Ascending aorta (tissue), 2 donors: Measurements from ENCODE around the gene KCNQ2. TPM values are rescaled to one million over a fixed set of nuclear protein-coding genes. Genes with fewer than 3 reads are reported as not detected.

ENCODE experiments used
- DNase-seq, 2 donors: peaks; one replicate each; pipeline ENCODE4 v3.0.0-alpha.2; 2019; ENCODE audit warnings: low spot score in 2 of 2
- H3K27ac ChIP-seq, 2 donors: fragments of 200-600 bp; sonication (generic); one replicate each; pipeline ENCODE4 v1.5.1; 2016 to 2017; ENCODE audit warnings: mild to moderate bottlenecking in 1 of 2
- H3K27me3 ChIP-seq: fragments of 200-600 bp; sonication (generic); one replicate; pipeline ENCODE4 v1.5.1; 2017
- H3K36me3 ChIP-seq, 2 donors: fragments of 200-600 bp; sonication (generic); one replicate each; pipeline ENCODE4 v1.5.1; 2016
- H3K4me1 ChIP-seq, 2 donors: fragments of 200-600 bp; sonication (generic); one replicate each; pipeline ENCODE4 v1.5.1; 2016 to 2017; ENCODE audit warnings: mild to moderate bottlenecking in 1 of 2
- H3K4me3 ChIP-seq, 2 donors: fragments of 200-600 bp; sonication (generic); one replicate each; pipeline ENCODE4 v1.5.1; 2016 to 2017; ENCODE audit warnings: mild to moderate bottlenecking in 1 of 2
- H3K9me3 ChIP-seq, 2 donors: fragments of 200-600 bp; sonication (generic); one replicate each; pipeline ENCODE4 v1.5.1; 2016
- CTCF ChIP-seq, 3 experiments: fragments of 200-600 bp in 2 of 3; fragments of 450-650 bp in 1 of 3; sonication (generic) in 2 of 3; IDR thresholded peaks; one replicate each; pipeline ENCODE4 v1.5.1; 2016 to 2019; ENCODE audit warnings: antibody characterized with exemption in 3 of 3, mild to moderate bottlenecking in 1 of 3, moderate library complexity in 1 of 3
- intact Hi-C: fragments of 100-400 bp; cut with DNase I; formaldehyde crosslinking; loops from one replicate; pipeline ENCODE4 v1.15.1; 2023
- total RNA-seq: library from RNA; depleted of rRNA; stranded (reverse); fragments of >200 nt; gene quantifications from one replicate; pipeline ENCODE4 v1.1.0, GENCODE V29; 2016

KCNQ2 gene
- total RNA-seq, 1 donor from 2014 or later: not detected

- Histone ChIP-seq H3K4me3 (no peak overlapping the region), H3K27me3 (no peaks in the 10 kb centered on the region), H3K27ac (no peak overlapping the region), H3K9me3 (no peaks in the 10 kb centered on the region), H3K4me1 (no peaks in the 10 kb centered on the region), H3K36me3 (no peaks in the 10 kb centered on the region)
- intact Hi-C loops: no loop called here
- DNase-seq: no peak
- TF ChIP-seq CTCF (IDR thresholded peaks at IDR 0.05): no peak
Observed at GRCh38 chr20:63463400-63464288, 8.8 kb downstream of the KCNQ2 start.

DNA sequence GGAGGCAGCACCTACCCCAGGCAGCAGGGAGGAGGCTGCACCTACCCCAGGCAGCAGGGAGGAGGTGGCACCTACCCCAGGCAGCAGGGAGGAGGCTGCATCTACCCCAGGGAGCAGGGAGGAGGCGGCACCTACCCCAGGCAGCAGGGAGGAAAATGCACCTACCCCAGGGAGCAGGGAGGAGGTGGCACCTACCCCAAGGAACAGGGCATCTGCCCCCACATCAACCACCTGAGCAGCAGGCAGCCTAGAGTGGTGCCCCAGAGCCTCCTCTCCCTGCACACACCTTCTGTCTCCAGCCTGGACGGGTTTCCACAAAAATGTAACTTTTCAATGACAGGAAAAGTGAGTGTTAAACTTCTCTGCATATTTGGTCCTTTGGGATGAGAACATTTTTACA lies 10.2 kb downstream of the KCNQ2 start:
- no peak overlapping the region for H3K27ac ChIP-seq
- DNase-seq: no peak
- no peaks in the 10 kb centered on the region for H3K36me3 ChIP-seq
- no peaks in the 10 kb centered on the region for H3K4me1 ChIP-seq
- no peaks in the 10 kb centered on the region for H3K9me3 ChIP-seq
- H3K27me3 ChIP-seq: no peaks in the 10 kb centered on the region
- no peak for TF ChIP-seq CTCF (IDR thresholded peaks at IDR 0.05)
- H3K4me3 ChIP-seq: no peak overlapping the region
- intact Hi-C loops: no loop called here

GRCh38 chr20:63461104-63461763 lies 11.2 kb downstream of the KCNQ2 start:
- DNase-seq: no peak
- Histone ChIP-seq H3K9me3 (no peaks in the 10 kb centered on the region), H3K4me3 (no peak overlapping the region), H3K36me3 (no peaks in the 10 kb centered on the region), H3K27me3 (no peaks in the 10 kb centered on the region), H3K27ac (no peak overlapping the region), H3K4me1 (no peaks in the 10 kb centered on the region)
- intact Hi-C loops: no loop called here
- TF ChIP-seq CTCF (IDR thresholded peaks at IDR 0.05): no peak

DNA sequence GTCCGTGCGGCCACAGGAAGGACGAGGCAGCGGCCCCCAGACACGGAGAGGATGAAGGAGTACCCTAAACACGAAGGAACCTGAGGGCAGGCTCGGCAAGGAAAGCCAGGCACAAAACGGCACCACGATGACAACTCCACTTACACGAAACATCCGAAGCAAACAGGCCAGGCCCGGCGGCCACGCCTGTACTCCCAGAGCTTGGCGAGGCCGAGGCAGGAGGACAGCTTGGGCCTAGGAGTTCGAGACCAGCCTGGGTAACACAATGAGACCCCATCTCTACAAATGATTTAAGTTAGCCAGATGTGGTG lies 13.4 kb downstream of the KCNQ2 start:
- Histone ChIP-seq H3K36me3 (no peaks in the 10 kb centered on the region), H3K9me3 (no peaks in the 10 kb centered on the region), H3K4me1 (peaks cover 0 to 5% of the 10 kb centered on the region in 2 donors), H3K27ac (no peak overlapping the region), H3K27me3 (no peaks in the 10 kb centered on the region), H3K4me3 (no peak overlapping the region)
- TF ChIP-seq CTCF (IDR thresholded peaks at IDR 0.05): no peak
- no peak for DNase-seq
- intact Hi-C loops: no loop called here

GRCh38 chr20:63458170-63459069 lies 14.0 kb downstream of the KCNQ2 start:
- peaks cover 0 to 5% of the 10 kb centered on the region in 2 donors for H3K4me1 ChIP-seq
- TF ChIP-seq CTCF (IDR thresholded peaks at IDR 0.05): no peak
- DNase-seq: no peak
- intact Hi-C loops: no loop called here
- H3K36me3 ChIP-seq: no peaks in the 10 kb centered on the region
- no peak overlapping the region for H3K27ac ChIP-seq
- no peaks in the 10 kb centered on the region for H3K27me3 ChIP-seq
- no peak overlapping the region for H3K4me3 ChIP-seq
- no peaks in the 10 kb centered on the region for H3K9me3 ChIP-seq
